ENCODE data around the gene CASQ2. TPM values are rescaled to one million over a fixed set of nuclear protein-coding genes. Genes with fewer than 3 reads are reported as not detected.

CASQ2 gene
- total and polyA plus RNA-seq, 10 of the 15 experiments (the other 5 are each of a cell fraction or from before 2014, with no cell fraction given) = not detected

DNA sequence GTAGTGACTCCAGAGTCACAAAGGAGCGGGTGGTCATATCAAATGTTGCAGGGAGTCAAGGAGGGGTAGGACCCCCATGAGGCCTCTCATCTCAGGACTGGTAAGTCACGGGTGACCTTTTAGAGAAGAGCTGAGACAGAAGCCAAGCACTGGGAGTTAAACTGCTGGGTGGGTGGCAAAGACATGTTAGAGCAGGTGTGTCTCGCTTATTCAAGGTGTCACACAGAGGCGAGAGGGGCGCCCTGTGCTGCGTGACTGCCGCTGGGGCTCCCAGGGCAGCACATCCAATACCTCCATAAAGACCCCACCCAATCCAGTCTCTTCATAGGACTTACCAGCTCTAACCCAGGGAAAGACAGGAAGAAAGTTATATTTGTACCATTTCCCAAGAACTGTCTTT lies 15.2 kb downstream of the CASQ2 start (continued):
- TF ChIP-seq, protein P1, sequence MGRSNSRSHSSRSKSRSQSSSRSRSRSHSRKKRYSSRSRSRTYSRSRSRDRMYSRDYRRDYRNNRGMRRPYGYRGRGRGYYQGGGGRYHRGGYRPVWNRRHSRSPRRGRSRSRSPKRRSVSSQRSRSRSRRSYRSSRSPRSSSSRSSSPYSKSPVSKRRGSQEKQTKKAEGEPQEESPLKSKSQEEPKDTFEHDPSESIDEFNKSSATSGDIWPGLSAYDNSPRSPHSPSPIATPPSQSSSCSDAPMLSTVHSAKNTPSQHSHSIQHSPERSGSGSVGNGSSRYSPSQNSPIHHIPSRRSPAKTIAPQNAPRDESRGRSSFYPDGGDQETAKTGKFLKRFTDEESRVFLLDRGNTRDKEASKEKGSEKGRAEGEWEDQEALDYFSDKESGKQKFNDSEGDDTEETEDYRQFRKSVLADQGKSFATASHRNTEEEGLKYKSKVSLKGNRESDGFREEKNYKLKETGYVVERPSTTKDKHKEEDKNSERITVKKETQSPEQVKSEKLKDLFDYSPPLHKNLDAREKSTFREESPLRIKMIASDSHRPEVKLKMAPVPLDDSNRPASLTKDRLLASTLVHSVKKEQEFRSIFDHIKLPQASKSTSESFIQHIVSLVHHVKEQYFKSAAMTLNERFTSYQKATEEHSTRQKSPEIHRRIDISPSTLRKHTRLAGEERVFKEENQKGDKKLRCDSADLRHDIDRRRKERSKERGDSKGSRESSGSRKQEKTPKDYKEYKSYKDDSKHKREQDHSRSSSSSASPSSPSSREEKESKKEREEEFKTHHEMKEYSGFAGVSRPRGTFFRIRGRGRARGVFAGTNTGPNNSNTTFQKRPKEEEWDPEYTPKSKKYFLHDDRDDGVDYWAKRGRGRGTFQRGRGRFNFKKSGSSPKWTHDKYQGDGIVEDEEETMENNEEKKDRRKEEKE (IDR thresholded peaks at IDR 0.05) = no peak
- no peak for TF ChIP-seq ZNF217 (IDR thresholded peaks at IDR 0.05)
- TF ChIP-seq BHLHE40 (IDR thresholded peaks at IDR 0.05; ENCODE audit: borderline replicate concordance in 1 of 2, low read depth in 2 of 2, low read length in 1 of 2) = no peak
- TF ChIP-seq SUZ12 (IDR thresholded peaks at IDR 0.05; ENCODE audit: unreplicated experiment) = no peak
- no peak for TF ChIP-seq HDAC6 (IDR thresholded peaks at IDR 0.05; ENCODE audit: unreplicated experiment)
- no peak for TF ChIP-seq EP300 (IDR thresholded peaks at IDR 0.05; ENCODE audit: borderline replicate concordance in 1 of 2, control insufficient read depth in 1 of 2, low read depth in 2 of 2, low read length in 2 of 2)
- no peak for TF ChIP-seq CHD1 (IDR thresholded peaks at IDR 0.05; ENCODE audit: low read depth, low read length)
- TF ChIP-seq KLF5 (IDR thresholded peaks at IDR 0.05; ENCODE audit: partially characterized antibody) = no peak
- no peak for TF ChIP-seq TARDBP (IDR thresholded peaks at IDR 0.05; ENCODE audit: borderline replicate concordance)
- TF ChIP-seq CEBPB (IDR thresholded peaks at IDR 0.05; ENCODE audit: borderline replicate concordance in 1 of 2, low read depth in 2 of 2, low read length in 2 of 2) = no peak
- no peak for TF ChIP-seq RB1 (IDR thresholded peaks at IDR 0.05; ENCODE audit: borderline replicate concordance)
